OCI-LY7 (cell line): ENCODE data around the gene RUNDC3A. TPM values are rescaled to one million over a fixed set of nuclear protein-coding genes. Genes with fewer than 3 reads are reported as not detected.

ENCODE experiments used
- BruUV-seq: library from RNA; stranded (reverse); fragments of 400-500 nt; replicated peaks from 2 replicates; lab custom pipeline; 2021; lab: Mats Ljungman, UMichigan
- CTCF ChIA-PET: fragments of 300-600 bp; sonication (Branson Sonifier 250); formaldehyde crosslinking; loops from one replicate; lab custom pipeline; 2022; ENCODE audit warnings: antibody characterized with exemption; ENCODE audit not compliant: unreplicated experiment; lab: Charles Lee
- POLR2A ChIA-PET: fragments of 300-600 bp; sonication (Branson Sonifier 250); formaldehyde crosslinking; loops from one replicate; lab custom pipeline; 2022; ENCODE audit warnings: antibody characterized with exemption; lab: Charles Lee
- DNase-seq: peaks from one replicate; pipeline ENCODE4 v3.0.0-alpha.2; 2015; ENCODE audit warnings: low spot score
- H2AFZ ChIP-seq: fragments of 200-600 bp; sonication (generic), shearing (Covaris generic); 2 replicates; pipeline ENCODE4 v1.6.1; 2014; ENCODE audit warnings: mild to moderate bottlenecking, antibody characterized with exemption, low read length, moderate library complexity
- H3K27ac ChIP-seq: fragments of 200-600 bp; sonication (generic); 2 replicates; pipeline ENCODE4 v1.5.1; 2014; ENCODE audit warnings: mixed run types, low read depth, mild to moderate bottlenecking, moderate library complexity, low read length, inconsistent platforms; ENCODE audit not compliant: poor library complexity, severe bottlenecking
- H3K36me3 ChIP-seq: fragments of 200-600 bp; sonication (generic); 2 replicates; pipeline ENCODE4 v1.6.1; 2014; ENCODE audit warnings: mild to moderate bottlenecking, antibody characterized with exemption, low read length, moderate library complexity, mixed read lengths; ENCODE audit not compliant: insufficient read depth
- H3K4me1 ChIP-seq: fragments of 200-600 bp; sonication (generic); 2 replicates; pipeline ENCODE4 v1.5.1; 2014; ENCODE audit warnings: mild to moderate bottlenecking, low read length; ENCODE audit not compliant: insufficient read depth, poor library complexity, severe bottlenecking
- H3K4me2 ChIP-seq: fragments of 200-600 bp; sonication (generic); 2 replicates; pipeline ENCODE4 v1.6.1; 2014; ENCODE audit warnings: mild to moderate bottlenecking, low read length
- H3K4me3 ChIP-seq: fragments of 200-600 bp; sonication (generic); 2 replicates; pipeline ENCODE4 v1.5.1; 2014; ENCODE audit warnings: mild to moderate bottlenecking, low read depth, low read length; ENCODE audit not compliant: poor library complexity, severe bottlenecking
- H3K79me2 ChIP-seq: fragments of 200-600 bp; sonication (generic); 2 replicates; pipeline ENCODE4 v1.6.1; 2016; ENCODE audit warnings: low read depth, mild to moderate bottlenecking, low read length, moderate library complexity, mixed read lengths; ENCODE audit not compliant: insufficient read depth
- H3K9me2 ChIP-seq: fragments of 200-600 bp; sonication (generic); 2 replicates; pipeline ENCODE4 v1.6.1; 2016; ENCODE audit warnings: mild to moderate bottlenecking, low read length, mixed read lengths; ENCODE audit not compliant: insufficient read depth
- H3K9me3 ChIP-seq: fragments of 200-600 bp; sonication (generic); 2 replicates; pipeline ENCODE4 v1.6.1; 2014; ENCODE audit warnings: mild to moderate bottlenecking, mixed run types, low read length, mixed read lengths
- H4K20me1 ChIP-seq: fragments of 200-600 bp; sonication (generic); 2 replicates; pipeline ENCODE4 v1.6.1; 2014; ENCODE audit warnings: mild to moderate bottlenecking, antibody characterized with exemption, low read length, moderate library complexity, mixed read lengths; ENCODE audit not compliant: insufficient read depth
- EZH2phosphoT487 ChIP-seq: fragments of 200-600 bp; sonication (generic); IDR thresholded peaks from 2 replicates; pipeline ENCODE4 v1.6.1; 2018; ENCODE audit warnings: low read depth, borderline replicate concordance, mild to moderate bottlenecking, mixed run types, antibody characterized with exemption, low read length, moderate library complexity, mixed read lengths
- intact Hi-C: fragments of 100-400 bp; cut with micrococcal nuclease; formaldehyde crosslinking; loops from one replicate; pipeline ENCODE4 v1.10.0; 2022; ENCODE audit not compliant: unreplicated experiment
- total RNA-seq, 2 experiments: library from RNA; depleted of rRNA in 1 of 2; stranded (reverse); fragments of >200 nt in 1 of 2; shearing (Covaris generic) in 1 of 2; gene quantifications; 2 replicates each; pipeline ENCODE4 v1.2.3, GENCODE V29; 2014 to 2022
- TF ChIP-seq, protein P1 (sequence below): fragments of 200-600 bp; sonication (generic); conservative IDR thresholded peaks from 2 replicates; pipeline ENCODE4 v1.5.1; 2014; ENCODE audit warnings: mild to moderate bottlenecking, antibody characterized with exemption, low read length, moderate library complexity, mixed read lengths

RUNDC3A gene
- total RNA-seq, 2 experiments from 2014 or later, result 0.09 TPM; not detected in 1

DNA sequence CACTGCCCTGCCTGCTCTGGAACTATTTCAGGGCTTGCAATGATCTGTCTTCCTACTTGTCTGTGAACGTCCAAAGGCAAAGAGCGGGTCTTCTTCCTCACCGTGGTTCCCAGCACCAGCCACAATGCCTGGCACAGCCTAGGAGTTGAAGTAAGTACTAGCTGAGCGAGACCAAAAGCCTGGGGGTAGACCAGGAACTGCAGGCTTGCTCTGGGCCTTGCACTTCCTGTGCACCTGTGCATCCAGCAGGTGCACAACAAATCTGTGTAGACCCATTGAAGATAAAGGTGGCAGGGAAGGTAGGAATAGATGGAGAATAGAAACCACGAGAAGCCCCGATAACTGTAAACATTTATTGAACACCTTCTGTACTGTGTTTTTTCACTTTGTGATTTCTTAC, 50.6 kb downstream of the RUNDC3A start:
- ChIA-PET POLR2A (interaction anchor here (0.5 to 1.7 kb wide), 3 partner anchors 11 to 188 kb away, joined by 4 read pairs; no protein-coding TSS in a partner anchor), CTCF (no interaction called here)
- no peaks in the 10 kb centered on the region for H3K9me2 ChIP-seq
- intact Hi-C loops, result no loop called here
- TF ChIP-seq, protein P1, sequence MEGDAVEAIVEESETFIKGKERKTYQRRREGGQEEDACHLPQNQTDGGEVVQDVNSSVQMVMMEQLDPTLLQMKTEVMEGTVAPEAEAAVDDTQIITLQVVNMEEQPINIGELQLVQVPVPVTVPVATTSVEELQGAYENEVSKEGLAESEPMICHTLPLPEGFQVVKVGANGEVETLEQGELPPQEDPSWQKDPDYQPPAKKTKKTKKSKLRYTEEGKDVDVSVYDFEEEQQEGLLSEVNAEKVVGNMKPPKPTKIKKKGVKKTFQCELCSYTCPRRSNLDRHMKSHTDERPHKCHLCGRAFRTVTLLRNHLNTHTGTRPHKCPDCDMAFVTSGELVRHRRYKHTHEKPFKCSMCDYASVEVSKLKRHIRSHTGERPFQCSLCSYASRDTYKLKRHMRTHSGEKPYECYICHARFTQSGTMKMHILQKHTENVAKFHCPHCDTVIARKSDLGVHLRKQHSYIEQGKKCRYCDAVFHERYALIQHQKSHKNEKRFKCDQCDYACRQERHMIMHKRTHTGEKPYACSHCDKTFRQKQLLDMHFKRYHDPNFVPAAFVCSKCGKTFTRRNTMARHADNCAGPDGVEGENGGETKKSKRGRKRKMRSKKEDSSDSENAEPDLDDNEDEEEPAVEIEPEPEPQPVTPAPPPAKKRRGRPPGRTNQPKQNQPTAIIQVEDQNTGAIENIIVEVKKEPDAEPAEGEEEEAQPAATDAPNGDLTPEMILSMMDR, result no peak
- TF ChIP-seq EZH2phosphoT487, result no peak
- H4K20me1 ChIP-seq, result no peaks in the 10 kb centered on the region
- BruUV-seq, result no TSS peak
- peak overlapping the region; percentile 50 for H3K4me3 ChIP-seq
- peak overlapping the region; percentile 73 for H3K4me2 ChIP-seq
- peak; percentile 85 for DNase-seq
- H3K27ac ChIP-seq, result peak overlapping the region; percentile 74
- H3K9me3 ChIP-seq, result no peaks in the 10 kb centered on the region
- peak overlapping the region; percentile 42; the same call in 1 of the 2 replicates for H2AFZ ChIP-seq
- H3K36me3 ChIP-seq, result no peaks in the 10 kb centered on the region
- no peaks in the 10 kb centered on the region for H3K79me2 ChIP-seq
- peaks cover 68% of the 10 kb centered on the region for H3K4me1 ChIP-seq

DNA sequence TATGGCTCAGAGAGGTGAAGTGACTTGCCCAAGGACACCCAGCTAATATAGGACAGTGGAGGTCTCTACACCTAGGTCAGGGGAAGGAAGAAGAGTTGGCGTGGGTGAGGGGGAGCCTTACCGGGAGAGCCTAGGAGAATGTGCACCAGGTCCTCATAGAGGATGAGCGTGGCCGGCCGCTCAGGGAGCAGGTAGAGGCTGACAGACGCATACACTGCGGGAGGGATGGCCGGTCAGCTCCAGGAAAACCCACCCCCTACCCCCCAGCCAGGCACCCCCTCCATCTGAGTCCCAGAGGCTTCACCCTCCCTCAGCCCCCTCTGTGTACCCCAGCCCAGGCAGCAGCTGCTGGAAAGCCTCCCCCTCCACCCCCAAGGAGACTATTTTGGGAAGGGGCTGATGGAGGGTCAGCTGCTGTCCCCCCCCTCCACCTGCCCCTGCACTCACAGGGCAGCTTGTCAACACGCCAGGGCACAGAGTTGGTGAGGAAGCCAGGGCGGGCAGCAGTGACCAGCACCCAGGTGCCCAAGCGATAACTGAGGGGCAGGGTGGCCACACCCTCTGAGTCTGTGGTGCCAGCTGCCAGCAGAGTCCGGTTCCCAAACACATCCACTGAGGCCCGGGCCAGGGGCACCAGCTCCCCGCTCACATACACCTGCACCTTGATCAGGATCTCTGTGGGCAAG, 51.2 kb downstream of the RUNDC3A start:
- Histone ChIP-seq H3K36me3 (no peaks in the 10 kb centered on the region), H3K4me2 (peak overlapping the region; percentile 73), H3K79me2 (no peaks in the 10 kb centered on the region), H3K4me1 (peaks cover 68% of the 10 kb centered on the region), H3K9me2 (no peaks in the 10 kb centered on the region), H3K27ac (peak overlapping the region; percentile 74), H3K9me3 (no peaks in the 10 kb centered on the region), H3K4me3 (peak overlapping the region; percentile 50), H2AFZ (peak overlapping the region; percentile 42; the same call in 1 of the 2 replicates), H4K20me1 (no peaks in the 10 kb centered on the region)
- POLR2A ChIA-PET, result interaction anchor here (0.5 to 1.7 kb wide), 4 partner anchors 12 to 421 kb away, joined by 4 read pairs; no protein-coding TSS in a partner anchor
- TF ChIP-seq, protein P1, result no peak
- TF ChIP-seq EZH2phosphoT487, result no peak
- BruUV-seq, result no TSS peak
- CTCF ChIA-PET, result no interaction called here
- intact Hi-C loops, result no loop called here
- no peak for DNase-seq

DNA sequence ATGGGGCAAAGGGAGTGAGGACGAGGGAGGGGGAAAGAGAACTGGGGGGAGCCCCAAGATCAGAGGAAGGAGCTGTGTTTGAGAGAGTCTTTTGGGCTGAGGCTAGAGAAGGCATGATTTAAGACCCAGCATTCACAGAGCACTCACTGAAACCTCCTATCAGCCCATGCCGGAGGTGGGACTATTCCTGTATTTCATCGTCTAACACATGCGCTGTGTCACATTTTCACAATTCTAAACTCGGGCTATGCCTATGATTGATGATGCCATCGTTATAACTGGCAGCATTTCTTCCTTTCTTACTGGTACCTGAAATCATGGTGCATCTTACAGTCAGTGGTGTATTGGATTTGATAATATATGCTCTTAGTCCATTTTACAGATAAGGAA, 51.7 kb downstream of the RUNDC3A start:
- H3K9me2 ChIP-seq, result no peaks in the 10 kb centered on the region
- H2AFZ ChIP-seq, result no peak overlapping the region
- ChIA-PET POLR2A (interaction anchor here (0.6 to 1.7 kb wide), 2 partner anchors 139 to 421 kb away, joined by 4 read pairs; no protein-coding TSS in a partner anchor), CTCF (no interaction called here)
- no peaks in the 10 kb centered on the region for H4K20me1 ChIP-seq
- H3K4me3 ChIP-seq, result no peak overlapping the region
- H3K4me1 ChIP-seq, result peaks cover 63% of the 10 kb centered on the region
- no peak for DNase-seq
- no peaks in the 10 kb centered on the region for H3K79me2 ChIP-seq
- intact Hi-C loops, result no loop called here
- H3K4me2 ChIP-seq, result peak overlapping the region; percentile 73
- TF ChIP-seq EZH2phosphoT487, result no peak
- TF ChIP-seq, protein P1, result no peak
- H3K9me3 ChIP-seq, result no peaks in the 10 kb centered on the region
- H3K36me3 ChIP-seq, result no peaks in the 10 kb centered on the region
- H3K27ac ChIP-seq, result peak overlapping the region; percentile 74
- no TSS peak for BruUV-seq
